GM21576 (cell line): ENCODE data around the gene CA5B.
A peak's percentile ranks its signal among the peaks of the same experiment; 100 is the strongest.
"Not testable (repeated sequence)": the region's sequence is repeated elsewhere in the genome, so short reads cannot be mapped to it uniquely, and the experiment has no call there.

ENCODE experiments used
- ATAC-seq: cut with Tn5 transposase; IDR thresholded peaks from one replicate; pipeline ENCODE4 v1.9.1; 2021; ENCODE audit warnings: mild to moderate bottlenecking, moderate library complexity; ENCODE audit not compliant: unreplicated experiment

CA5B gene

GRCh38 chrX:15747626-15748173 is 9.6 kb downstream of the CA5B start:
- no peak for ATAC-seq

- ATAC-seq, result no peak
Observed at GRCh38 chrX:15748841-15749240, 10.8 kb downstream of the CA5B start.

- ATAC-seq, result peak; percentile 85
Observed at GRCh38 chrX:15749642-15750610, 11.9 kb downstream of the CA5B start.

GRCh38 chrX:15750611-15751154 is 12.6 kb downstream of the CA5B start:
- no peak for ATAC-seq

GRCh38 chrX:15751155-15751819 is 13.2 kb downstream of the CA5B start:
- ATAC-seq, result no peak

DNA sequence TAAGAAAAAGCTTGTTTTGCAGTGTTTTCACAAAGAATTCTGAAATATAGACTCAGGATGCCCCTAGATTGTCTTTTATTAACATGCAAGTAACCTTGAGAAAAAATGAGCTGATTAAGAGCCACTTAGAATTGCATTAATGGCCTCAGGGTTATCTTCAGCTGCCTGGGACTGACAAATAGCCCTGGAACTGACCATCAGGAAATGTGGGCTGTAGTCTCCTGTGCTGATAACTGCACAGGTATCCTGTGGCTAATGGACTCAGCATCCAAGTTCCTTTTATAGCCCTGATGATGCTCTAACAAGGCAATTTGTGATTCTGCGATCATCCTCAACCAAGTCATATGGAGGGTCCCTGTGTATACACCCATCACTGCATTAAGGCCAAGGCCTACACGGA is 17.0 kb downstream of the CA5B start:
- ATAC-seq, result no peak

DNA sequence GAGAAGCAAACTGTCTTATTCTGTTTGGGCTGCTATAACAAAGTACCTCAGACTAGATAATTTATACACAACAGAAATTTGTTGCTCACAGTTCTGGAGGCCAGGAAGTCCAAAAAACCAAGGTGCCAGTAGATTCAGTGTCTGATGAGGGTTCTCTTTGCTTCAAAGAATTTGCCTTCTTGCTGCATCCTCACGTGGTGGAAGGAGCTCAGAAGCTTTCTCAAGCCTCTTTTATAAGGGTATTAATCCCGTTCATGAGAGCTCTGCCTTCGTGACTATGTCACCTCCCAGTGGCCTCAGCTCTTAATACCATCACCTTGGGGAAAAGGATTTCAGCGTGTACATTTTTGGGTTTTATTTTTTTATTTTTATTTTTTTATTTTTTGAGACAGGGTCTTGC is 20.1 kb downstream of the CA5B start:
- no peak for ATAC-seq

GRCh38 chrX:15759886-15760285 is 21.8 kb downstream of the CA5B start:
- ATAC-seq, result not testable (repeated sequence)

DNA sequence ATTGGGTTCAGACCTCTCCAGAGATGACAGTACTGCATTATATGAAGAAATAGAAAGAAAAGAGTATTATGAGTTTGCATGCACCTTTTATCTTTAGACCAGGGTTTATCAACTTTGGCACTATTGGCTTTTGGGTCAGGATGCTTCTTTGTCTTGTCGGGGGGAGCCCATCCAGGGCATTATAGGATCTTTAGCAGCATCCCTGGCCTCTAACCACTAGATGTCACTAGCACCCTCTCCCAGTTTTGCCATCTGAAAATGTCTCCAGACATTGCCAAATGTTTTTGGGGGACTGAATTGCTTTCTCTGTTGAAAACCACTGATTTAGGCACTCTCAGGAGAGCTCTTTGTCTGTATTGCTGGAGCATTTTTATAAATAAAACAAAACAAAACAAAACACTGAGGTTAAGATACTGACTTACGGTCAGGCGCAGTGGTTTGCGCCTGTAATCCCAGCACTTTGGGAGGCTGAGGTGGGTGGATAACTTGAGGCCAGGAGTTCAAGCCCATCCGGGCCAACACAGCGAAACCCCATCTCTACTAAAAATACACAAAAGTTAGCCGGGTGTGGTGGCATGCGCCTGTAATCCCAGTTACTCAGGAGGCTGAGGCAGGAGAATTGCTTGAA is 23.6 kb downstream of the CA5B start:
- ATAC-seq, result peak; percentile 53

GRCh38 chrX:15769300-15769954 is 31.4 kb downstream of the CA5B start:
- no peak for ATAC-seq

DNA sequence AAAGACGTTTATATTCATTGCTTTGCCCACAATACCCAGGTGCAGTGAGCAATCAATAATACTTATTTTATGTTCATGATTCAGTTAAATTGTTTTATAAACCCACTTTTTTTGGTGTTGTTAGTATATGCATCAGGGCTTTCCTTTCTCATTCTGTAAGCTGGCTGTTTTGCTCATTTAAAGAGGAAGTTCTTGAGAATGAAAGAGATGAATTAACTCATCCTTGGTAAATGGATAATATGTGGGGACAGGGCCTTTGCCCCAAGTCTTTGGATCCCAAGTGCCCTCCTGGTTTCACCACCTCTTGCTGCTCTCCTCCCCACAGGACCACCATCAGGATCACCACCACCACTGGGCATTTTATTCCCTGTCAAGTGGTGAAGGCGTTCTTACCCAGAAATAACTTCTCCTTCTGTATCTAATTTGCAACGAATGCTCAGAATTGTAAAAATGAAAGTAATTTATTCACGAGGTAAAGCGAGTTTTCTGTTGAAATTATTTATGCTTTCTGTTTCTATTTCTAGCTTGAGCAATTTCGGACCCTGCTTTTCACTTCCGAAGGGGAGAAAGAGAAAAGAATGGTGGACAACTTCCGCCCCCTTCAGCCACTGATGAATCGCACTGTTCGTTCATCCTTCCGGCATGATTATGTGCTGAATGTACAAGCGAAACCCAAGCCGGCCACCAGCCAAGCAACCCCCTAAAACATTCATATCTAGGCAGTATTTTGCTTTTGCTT is 44.1 kb downstream of the CA5B start:
- peak; percentile 91 for ATAC-seq

GRCh38 chrX:15785176-15785750 is 47.2 kb downstream of the CA5B start:
- ATAC-seq, result no peak

DNA sequence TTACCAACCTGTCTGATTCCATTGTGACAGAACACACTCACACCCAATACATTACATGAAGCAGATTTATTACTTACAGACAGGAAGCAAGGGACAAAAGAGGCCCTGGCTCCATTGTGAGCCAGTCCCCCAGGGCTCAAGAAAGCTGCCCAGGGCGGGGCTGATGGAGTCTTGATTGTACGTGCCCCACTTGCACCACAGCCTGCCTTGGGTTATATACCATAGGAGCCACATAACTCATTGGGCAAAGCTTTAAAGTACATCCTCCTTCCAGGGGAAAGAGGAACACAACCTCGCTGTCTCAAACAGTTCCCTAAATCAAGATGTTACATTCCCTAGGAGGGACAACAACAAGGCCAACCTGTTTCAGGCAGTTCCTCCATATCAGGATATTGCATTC is 48.8 kb downstream of the CA5B start:
- no peak for ATAC-seq

DNA sequence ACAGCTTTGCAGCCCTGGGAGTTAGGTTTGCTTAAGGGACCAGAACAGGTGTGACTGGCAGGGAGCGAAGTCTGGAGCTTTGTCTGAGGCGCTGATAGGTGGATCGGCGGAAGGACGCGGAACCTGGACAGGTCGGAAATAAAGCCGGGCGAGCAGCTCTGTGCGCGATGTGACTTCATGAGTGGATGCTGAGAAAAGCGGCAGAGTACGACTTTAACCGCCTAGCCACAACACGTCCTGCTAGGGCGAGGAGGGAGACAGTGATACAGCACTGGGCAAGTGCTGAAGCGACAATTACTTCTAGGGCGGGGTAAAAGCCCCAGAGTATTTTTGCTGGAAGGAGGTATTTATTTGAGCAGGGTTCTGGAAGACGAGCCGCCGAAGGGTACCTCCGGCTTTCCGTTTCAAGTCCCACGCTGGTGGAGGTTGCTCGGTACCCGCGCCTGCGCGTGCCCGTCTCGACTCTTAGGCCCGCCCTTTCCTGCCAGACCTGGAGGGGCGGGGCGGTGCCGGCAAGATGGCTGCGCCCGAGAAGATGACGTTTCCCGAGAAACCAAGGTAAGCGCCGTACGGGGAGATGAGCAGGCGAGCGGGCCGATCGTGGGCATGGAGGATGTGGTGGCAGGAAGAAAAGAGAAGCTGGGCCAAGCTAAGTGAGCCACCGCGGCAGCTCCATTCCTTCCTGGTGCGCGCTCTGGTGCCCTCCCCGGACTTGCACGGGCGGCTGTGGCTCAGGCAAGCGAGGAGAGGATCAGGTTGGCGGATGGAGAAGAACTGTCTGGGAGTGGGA is 52.1 kb downstream of the CA5B start, which contains the start of gene ZRSR2:
Gene ZRSR2, plus strand, starts transcription at position 506 of the 790 bp plus-strand sequence. Its CDS starts 12 bp downstream, at position 518.
- ATAC-seq, result peak; percentile 95

GRCh38 chrX:15790769-15791290 is 52.8 kb downstream of the CA5B start:
- peak; percentile 22 for ATAC-seq

GRCh38 chrX:15797707-15798106 is 59.6 kb downstream of the CA5B start:
- no peak for ATAC-seq

- no peak for ATAC-seq
Observed at GRCh38 chrX:15804563-15804962, 66.5 kb downstream of the CA5B start.

DNA sequence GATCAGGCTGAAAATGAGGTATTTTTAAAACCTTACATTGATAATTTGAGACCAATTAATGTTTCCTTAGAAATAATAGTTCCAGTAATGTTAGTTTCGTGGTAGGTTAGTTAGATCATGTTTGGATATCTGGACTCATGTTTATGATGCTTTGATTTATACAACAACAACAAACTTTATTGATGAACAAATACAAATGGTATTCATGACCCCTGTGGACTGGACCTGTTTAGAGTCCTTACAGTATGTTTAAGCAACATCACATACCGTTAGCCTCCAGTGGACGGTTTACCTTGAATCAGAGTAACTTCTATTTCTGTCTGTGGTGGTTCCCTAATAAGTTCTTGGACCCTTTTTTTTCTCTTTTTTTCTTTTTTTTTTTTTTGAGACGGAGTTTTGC is 70.2 kb downstream of the CA5B start:
- no peak for ATAC-seq
